GM23338 (cell line): ENCODE results near the gene STRBP. TPM values are rescaled to one million over a fixed set of nuclear protein-coding genes. Genes with fewer than 3 reads are reported as not detected.

Experiments
- ATAC-seq: fragments of 200-7000 bp; cut with Tn5 transposase; 3 replicates; pipeline ENCODE4 v1.9.1; 2020
- DNase-seq: peaks from one replicate; pipeline ENCODE4 v3.0.0-alpha.2; 2015; ENCODE audit warnings: low spot score
- H2AFZ ChIP-seq: fragments of 200-600 bp; sonication (generic); 2 replicates; pipeline ENCODE4 v1.8.0; 2016; ENCODE audit warnings: antibody characterized with exemption, mild to moderate bottlenecking, moderate library complexity
- H3F3A ChIP-seq: fragments of 200-600 bp; sonication (generic); replicated peaks from 2 replicates; pipeline ENCODE4 v1.8.0; 2017; ENCODE audit warnings: antibody characterized with exemption, mixed run types, low read depth
- H3K27ac ChIP-seq: fragments of 200-600 bp; sonication (generic); 2 replicates; pipeline ENCODE4 v1.6.1; 2016; ENCODE audit warnings: low read depth
- H3K27me3 ChIP-seq: fragments of 200-600 bp; sonication (generic); 2 replicates; pipeline ENCODE4 v1.8.0; 2016; ENCODE audit warnings: mild to moderate bottlenecking, mixed run types, moderate library complexity; ENCODE audit not compliant: insufficient read depth
- H3K36me3 ChIP-seq: fragments of 200-600 bp; sonication (generic); 2 replicates; pipeline ENCODE4 v1.8.0; 2016; ENCODE audit warnings: mild to moderate bottlenecking; ENCODE audit not compliant: insufficient read depth
- H3K4me1 ChIP-seq: fragments of 200-600 bp; sonication (generic); 2 replicates; pipeline ENCODE4 v1.8.0; 2016; ENCODE audit warnings: mild to moderate bottlenecking, moderate library complexity; ENCODE audit not compliant: insufficient read depth
- H3K4me2 ChIP-seq: fragments of 200-600 bp; sonication (generic); 2 replicates; pipeline ENCODE4 v1.7.1; 2017; ENCODE audit warnings: mixed run types
- H3K4me3 ChIP-seq: fragments of 200-600 bp; sonication (generic); 2 replicates; pipeline ENCODE4 v1.6.1; 2016; ENCODE audit warnings: mixed run types
- H3K79me2 ChIP-seq: fragments of 200-600 bp; sonication (generic); replicated peaks from 2 replicates; pipeline ENCODE4 v1.8.0; 2017; ENCODE audit warnings: mild to moderate bottlenecking; ENCODE audit not compliant: insufficient read depth
- H3K9me2 ChIP-seq: fragments of 200-600 bp; sonication (generic); 2 replicates; pipeline ENCODE4 v1.8.0; 2017; ENCODE audit not compliant: insufficient read depth
- H4K20me1 ChIP-seq: fragments of 200-600 bp; sonication (generic); replicated peaks from 2 replicates; pipeline ENCODE4 v1.8.0; 2017; ENCODE audit warnings: mild to moderate bottlenecking; ENCODE audit not compliant: insufficient read depth
- H3K27ac Mint-ChIP-seq: 2 replicates; pipeline ENCODE4 v1.8.0; 2020; ENCODE audit warnings: inconsistent platforms, mild to moderate bottlenecking, moderate library complexity, mixed read lengths
- H3K27me3 Mint-ChIP-seq: 3 replicates; pipeline ENCODE4 v1.8.0; 2022; ENCODE audit warnings: low read depth, mild to moderate bottlenecking, moderate library complexity, mixed read lengths, inconsistent platforms; ENCODE audit not compliant: insufficient read depth, poor library complexity
- H3K36me3 Mint-ChIP-seq: 3 replicates; pipeline ENCODE4 v1.8.0; 2021; ENCODE audit warnings: low read depth, mild to moderate bottlenecking, inconsistent platforms, moderate library complexity, mixed read lengths
- H3K4me1 Mint-ChIP-seq: 3 replicates; pipeline ENCODE4 v1.8.0; 2020; ENCODE audit warnings: mild to moderate bottlenecking, inconsistent platforms, mixed read lengths
- H3K4me3 Mint-ChIP-seq: 3 replicates; pipeline ENCODE4 v1.8.0; 2021; ENCODE audit warnings: moderate library complexity, mild to moderate bottlenecking, inconsistent platforms, mixed read lengths
- H3K9me3 Mint-ChIP-seq: 3 replicates; pipeline ENCODE4 v1.8.0; 2020; ENCODE audit warnings: moderate library complexity, mild to moderate bottlenecking, inconsistent platforms, mixed read lengths
- CREB1 ChIP-seq: fragments of 250-450 bp; sonication (Bioruptor Pico); IDR thresholded peaks from 2 replicates; pipeline ENCODE4 v1.5.0; 2020; ENCODE audit warnings: low read depth, mild to moderate bottlenecking, moderate library complexity
- EZH2 ChIP-seq: fragments of 200-600 bp; sonication (generic); IDR thresholded peaks from one replicate; pipeline ENCODE4 v1.8.0; 2017; ENCODE audit warnings: antibody characterized with exemption, mild to moderate bottlenecking, low read depth; ENCODE audit not compliant: unreplicated experiment
- EZH2phosphoT487 ChIP-seq: fragments of 200-600 bp; sonication (generic); IDR thresholded peaks from one replicate; pipeline ENCODE4 v1.8.1; 2018; ENCODE audit warnings: antibody characterized with exemption; ENCODE audit not compliant: unreplicated experiment
- JUNB ChIP-seq: IDR thresholded peaks from one replicate; pipeline ENCODE4 v1.6.1; 2016; ENCODE audit warnings: antibody characterized with exemption; ENCODE audit not compliant: unreplicated experiment
- NANOG ChIP-seq: IDR thresholded peaks from 2 replicates; pipeline ENCODE4 v1.6.1; 2016; ENCODE audit warnings: antibody characterized with exemption, borderline replicate concordance
- POLR2AphosphoS5 ChIP-seq: IDR thresholded peaks from 2 replicates; pipeline ENCODE4 v1.6.1; 2016; ENCODE audit warnings: antibody characterized with exemption, low read depth
- STAT1 ChIP-seq: IDR thresholded peaks from one replicate; pipeline ENCODE4 v1.6.1; 2016; ENCODE audit warnings: antibody characterized with exemption; ENCODE audit not compliant: unreplicated experiment
- ZNF114 ChIP-seq: fragments of 250-450 bp; sonication (Bioruptor Pico); IDR thresholded peaks from 2 replicates; pipeline ENCODE4 v1.5.0; 2020; ENCODE audit warnings: mild to moderate bottlenecking, moderate library complexity
- ZNF331 ChIP-seq: fragments of 250-450 bp; sonication (Bioruptor Pico); IDR thresholded peaks from 2 replicates; pipeline ENCODE4 v1.5.0; 2020; ENCODE audit warnings: low read depth, mild to moderate bottlenecking, moderate library complexity
- polyA plus RNA-seq: library from polyadenylated mRNA; unstranded; fragments of >200 nt; fragmentation: Nextera tagmentation; extraction: Ambion mirVana; gene quantifications from 2 replicates; pipeline ENCODE4 v1.2.1, GENCODE V29; 2016
- total RNA-seq: library from RNA; depleted of rRNA; stranded (reverse); fragments of >200 nt; shearing (Covaris generic); gene quantifications from 2 replicates; pipeline ENCODE4 v1.2.3, GENCODE V29; 2014
- TF ChIP-seq, protein P1 (sequence below): IDR thresholded peaks from one replicate; pipeline ENCODE4 v1.6.1; 2018; ENCODE audit warnings: antibody characterized with exemption; ENCODE audit not compliant: unreplicated experiment
- TF ChIP-seq, protein P2 (sequence below): IDR thresholded peaks from 2 replicates; pipeline ENCODE4 v1.6.1; 2016; ENCODE audit warnings: antibody characterized with exemption
- TF ChIP-seq, protein P3 (sequence below): fragments of 250-450 bp; sonication (Bioruptor Pico); IDR thresholded peaks from 2 replicates; pipeline ENCODE4 v1.5.0; 2020; ENCODE audit warnings: mild to moderate bottlenecking, moderate library complexity
- TF ChIP-seq, protein P4 (sequence below), 2 experiments: fragments of 200-600 bp in 1 of 2; sonication (generic) in 1 of 2; conservative IDR thresholded peaks; 2 replicates each; pipeline versions ENCODE4 v1.5.1 to v1.6.1; 2016 to 2017; ENCODE audit warnings: antibody characterized with exemption in 2 of 2, low read depth in 2 of 2, mild to moderate bottlenecking in 2 of 2, moderate library complexity in 1 of 2

The STRBP gene
- total and polyA plus RNA-seq, 2 experiments from 2014 or later: 80.5 to 116 TPM

DNA sequence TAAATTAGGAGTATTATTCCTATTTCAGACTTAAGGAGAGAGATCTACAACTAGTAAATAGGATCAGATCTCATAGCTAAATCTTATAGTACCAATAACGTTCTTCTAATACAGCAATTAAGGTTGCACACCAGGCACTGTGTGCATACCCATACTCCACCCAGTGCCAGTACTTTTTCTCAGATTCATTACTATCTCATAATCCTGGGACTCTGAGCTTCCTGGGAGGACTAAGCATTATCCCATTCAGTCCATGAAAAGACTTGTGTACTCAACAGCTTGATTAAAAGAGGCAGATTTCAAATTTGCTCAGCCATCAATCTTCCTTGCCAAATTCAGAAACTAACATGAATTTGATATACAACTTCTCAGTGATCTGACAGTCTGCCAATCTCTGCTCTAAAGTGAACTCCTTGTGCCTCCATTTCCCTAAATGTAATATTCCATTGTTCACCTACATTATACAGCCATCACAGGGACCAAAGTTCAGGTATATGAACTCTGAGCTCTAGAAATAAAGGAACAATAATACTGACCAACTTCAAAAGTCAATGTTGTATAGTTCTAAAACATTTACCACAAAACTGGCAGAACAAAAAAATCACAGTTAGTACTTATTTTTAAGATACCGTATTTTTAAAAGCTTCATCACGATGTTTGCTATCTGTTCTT, 7.2 kb downstream of the STRBP start:
- Mint-ChIP-seq H3K9me3 (no peaks in the 10 kb centered on the region), H3K36me3 (no peaks in the 10 kb centered on the region; the same call in 2 of the 3 replicates), H3K27ac (no peak overlapping the region), H3K4me3 (no peak overlapping the region), H3K27me3 (peaks cover 3% of the 10 kb centered on the region), H3K4me1 (peaks cover 49% of the 10 kb centered on the region)
- Histone ChIP-seq H4K20me1 (peaks cover 60% of the 10 kb centered on the region), H2AFZ (no peak overlapping the region), H3K79me2 (peaks cover 100% of the 10 kb centered on the region), H3K4me2 (no peak overlapping the region), H3K27ac (no peak overlapping the region), H3K36me3 (no peaks in the 10 kb centered on the region), H3K4me3 (no peak overlapping the region), H3K27me3 (no peaks in the 10 kb centered on the region), H3K9me2 (no peaks in the 10 kb centered on the region), H3F3A (no peaks in the 10 kb centered on the region), H3K4me1 (peaks cover 34% of the 10 kb centered on the region)
- ATAC-seq (no peak), DNase-seq (no peak)
- TF ChIP-seq, protein P1, sequence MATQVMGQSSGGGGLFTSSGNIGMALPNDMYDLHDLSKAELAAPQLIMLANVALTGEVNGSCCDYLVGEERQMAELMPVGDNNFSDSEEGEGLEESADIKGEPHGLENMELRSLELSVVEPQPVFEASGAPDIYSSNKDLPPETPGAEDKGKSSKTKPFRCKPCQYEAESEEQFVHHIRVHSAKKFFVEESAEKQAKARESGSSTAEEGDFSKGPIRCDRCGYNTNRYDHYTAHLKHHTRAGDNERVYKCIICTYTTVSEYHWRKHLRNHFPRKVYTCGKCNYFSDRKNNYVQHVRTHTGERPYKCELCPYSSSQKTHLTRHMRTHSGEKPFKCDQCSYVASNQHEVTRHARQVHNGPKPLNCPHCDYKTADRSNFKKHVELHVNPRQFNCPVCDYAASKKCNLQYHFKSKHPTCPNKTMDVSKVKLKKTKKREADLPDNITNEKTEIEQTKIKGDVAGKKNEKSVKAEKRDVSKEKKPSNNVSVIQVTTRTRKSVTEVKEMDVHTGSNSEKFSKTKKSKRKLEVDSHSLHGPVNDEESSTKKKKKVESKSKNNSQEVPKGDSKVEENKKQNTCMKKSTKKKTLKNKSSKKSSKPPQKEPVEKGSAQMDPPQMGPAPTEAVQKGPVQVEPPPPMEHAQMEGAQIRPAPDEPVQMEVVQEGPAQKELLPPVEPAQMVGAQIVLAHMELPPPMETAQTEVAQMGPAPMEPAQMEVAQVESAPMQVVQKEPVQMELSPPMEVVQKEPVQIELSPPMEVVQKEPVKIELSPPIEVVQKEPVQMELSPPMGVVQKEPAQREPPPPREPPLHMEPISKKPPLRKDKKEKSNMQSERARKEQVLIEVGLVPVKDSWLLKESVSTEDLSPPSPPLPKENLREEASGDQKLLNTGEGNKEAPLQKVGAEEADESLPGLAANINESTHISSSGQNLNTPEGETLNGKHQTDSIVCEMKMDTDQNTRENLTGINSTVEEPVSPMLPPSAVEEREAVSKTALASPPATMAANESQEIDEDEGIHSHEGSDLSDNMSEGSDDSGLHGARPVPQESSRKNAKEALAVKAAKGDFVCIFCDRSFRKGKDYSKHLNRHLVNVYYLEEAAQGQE: no peak
- TF ChIP-seq, protein P2, sequence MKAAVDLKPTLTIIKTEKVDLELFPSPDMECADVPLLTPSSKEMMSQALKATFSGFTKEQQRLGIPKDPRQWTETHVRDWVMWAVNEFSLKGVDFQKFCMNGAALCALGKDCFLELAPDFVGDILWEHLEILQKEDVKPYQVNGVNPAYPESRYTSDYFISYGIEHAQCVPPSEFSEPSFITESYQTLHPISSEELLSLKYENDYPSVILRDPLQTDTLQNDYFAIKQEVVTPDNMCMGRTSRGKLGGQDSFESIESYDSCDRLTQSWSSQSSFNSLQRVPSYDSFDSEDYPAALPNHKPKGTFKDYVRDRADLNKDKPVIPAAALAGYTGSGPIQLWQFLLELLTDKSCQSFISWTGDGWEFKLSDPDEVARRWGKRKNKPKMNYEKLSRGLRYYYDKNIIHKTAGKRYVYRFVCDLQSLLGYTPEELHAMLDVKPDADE: no peak
- TF ChIP-seq JUNB (no peak), POLR2AphosphoS5 (no peak), ZNF114 (CRISPR knock-in tag) (no peak), NANOG (no peak), ZNF331 (no peak), STAT1 (no peak), EZH2 (no peak), EZH2phosphoT487 (no peak), CREB1 (CRISPR knock-in tag) (no peak)
- TF ChIP-seq, protein P3, sequence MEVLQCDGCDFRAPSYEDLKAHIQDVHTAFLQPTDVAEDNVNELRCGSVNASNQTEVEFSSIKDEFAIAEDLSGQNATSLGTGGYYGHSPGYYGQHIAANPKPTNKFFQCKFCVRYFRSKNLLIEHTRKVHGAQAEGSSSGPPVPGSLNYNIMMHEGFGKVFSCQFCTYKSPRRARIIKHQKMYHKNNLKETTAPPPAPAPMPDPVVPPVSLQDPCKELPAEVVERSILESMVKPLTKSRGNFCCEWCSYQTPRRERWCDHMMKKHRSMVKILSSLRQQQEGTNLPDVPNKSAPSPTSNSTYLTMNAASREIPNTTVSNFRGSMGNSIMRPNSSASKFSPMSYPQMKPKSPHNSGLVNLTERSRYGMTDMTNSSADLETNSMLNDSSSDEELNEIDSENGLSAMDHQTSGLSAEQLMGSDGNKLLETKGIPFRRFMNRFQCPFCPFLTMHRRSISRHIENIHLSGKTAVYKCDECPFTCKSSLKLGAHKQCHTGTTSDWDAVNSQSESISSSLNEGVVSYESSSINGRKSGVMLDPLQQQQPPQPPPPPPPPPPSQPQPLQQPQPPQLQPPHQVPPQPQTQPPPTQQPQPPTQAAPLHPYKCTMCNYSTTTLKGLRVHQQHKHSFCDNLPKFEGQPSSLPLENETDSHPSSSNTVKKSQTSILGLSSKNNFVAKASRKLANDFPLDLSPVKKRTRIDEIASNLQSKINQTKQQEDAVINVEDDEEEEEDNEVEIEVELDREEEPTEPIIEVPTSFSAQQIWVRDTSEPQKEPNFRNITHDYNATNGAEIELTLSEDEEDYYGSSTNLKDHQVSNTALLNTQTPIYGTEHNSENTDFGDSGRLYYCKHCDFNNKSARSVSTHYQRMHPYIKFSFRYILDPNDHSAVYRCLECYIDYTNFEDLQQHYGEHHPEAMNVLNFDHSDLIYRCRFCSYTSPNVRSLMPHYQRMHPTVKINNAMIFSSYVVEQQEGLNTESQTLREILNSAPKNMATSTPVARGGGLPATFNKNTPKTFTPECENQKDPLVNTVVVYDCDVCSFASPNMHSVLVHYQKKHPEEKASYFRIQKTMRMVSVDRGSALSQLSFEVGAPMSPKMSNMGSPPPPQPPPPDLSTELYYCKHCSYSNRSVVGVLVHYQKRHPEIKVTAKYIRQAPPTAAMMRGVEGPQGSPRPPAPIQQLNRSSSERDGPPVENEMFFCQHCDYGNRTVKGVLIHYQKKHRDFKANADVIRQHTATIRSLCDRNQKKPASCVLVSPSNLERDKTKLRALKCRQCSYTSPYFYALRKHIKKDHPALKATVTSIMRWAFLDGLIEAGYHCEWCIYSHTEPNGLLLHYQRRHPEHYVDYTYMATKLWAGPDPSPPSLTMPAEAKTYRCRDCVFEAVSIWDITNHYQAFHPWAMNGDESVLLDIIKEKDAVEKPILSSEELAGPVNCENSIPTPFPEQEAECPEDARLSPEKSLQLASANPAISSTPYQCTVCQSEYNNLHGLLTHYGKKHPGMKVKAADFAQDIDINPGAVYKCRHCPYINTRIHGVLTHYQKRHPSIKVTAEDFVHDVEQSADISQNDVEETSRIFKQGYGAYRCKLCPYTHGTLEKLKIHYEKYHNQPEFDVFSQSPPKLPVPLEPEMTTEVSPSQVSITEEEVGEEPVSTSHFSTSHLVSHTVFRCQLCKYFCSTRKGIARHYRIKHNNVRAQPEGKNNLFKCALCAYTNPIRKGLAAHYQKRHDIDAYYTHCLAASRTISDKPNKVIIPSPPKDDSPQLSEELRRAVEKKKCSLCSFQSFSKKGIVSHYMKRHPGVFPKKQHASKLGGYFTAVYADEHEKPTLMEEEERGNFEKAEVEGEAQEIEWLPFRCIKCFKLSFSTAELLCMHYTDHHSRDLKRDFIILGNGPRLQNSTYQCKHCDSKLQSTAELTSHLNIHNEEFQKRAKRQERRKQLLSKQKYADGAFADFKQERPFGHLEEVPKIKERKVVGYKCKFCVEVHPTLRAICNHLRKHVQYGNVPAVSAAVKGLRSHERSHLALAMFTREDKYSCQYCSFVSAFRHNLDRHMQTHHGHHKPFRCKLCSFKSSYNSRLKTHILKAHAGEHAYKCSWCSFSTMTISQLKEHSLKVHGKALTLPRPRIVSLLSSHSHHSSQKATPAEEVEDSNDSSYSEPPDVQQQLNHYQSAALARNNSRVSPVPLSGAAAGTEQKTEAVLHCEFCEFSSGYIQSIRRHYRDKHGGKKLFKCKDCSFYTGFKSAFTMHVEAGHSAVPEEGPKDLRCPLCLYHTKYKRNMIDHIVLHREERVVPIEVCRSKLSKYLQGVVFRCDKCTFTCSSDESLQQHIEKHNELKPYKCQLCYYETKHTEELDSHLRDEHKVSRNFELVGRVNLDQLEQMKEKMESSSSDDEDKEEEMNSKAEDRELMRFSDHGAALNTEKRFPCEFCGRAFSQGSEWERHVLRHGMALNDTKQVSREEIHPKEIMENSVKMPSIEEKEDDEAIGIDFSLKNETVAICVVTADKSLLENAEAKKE (CRISPR knock-in tag): no peak
- TF ChIP-seq, protein P4, sequence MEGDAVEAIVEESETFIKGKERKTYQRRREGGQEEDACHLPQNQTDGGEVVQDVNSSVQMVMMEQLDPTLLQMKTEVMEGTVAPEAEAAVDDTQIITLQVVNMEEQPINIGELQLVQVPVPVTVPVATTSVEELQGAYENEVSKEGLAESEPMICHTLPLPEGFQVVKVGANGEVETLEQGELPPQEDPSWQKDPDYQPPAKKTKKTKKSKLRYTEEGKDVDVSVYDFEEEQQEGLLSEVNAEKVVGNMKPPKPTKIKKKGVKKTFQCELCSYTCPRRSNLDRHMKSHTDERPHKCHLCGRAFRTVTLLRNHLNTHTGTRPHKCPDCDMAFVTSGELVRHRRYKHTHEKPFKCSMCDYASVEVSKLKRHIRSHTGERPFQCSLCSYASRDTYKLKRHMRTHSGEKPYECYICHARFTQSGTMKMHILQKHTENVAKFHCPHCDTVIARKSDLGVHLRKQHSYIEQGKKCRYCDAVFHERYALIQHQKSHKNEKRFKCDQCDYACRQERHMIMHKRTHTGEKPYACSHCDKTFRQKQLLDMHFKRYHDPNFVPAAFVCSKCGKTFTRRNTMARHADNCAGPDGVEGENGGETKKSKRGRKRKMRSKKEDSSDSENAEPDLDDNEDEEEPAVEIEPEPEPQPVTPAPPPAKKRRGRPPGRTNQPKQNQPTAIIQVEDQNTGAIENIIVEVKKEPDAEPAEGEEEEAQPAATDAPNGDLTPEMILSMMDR (conservative IDR thresholded peaks at IDR 0.05; ENCODE audit: low read depth in 2 of 2): no peak
